Breast epithelium (tissue), 3 donors: ENCODE results near the gene KCNQ1OT1.

Experiments
- CTCF ChIP-seq, 3 donors: fragments of 450-650 bp; IDR thresholded peaks; one replicate each; pipeline ENCODE4 v1.5.1; 2016 to 2017; ENCODE audit warnings: antibody characterized with exemption in 3 of 3, mild to moderate bottlenecking in 3 of 3, moderate library complexity in 3 of 3
- POLR2AphosphoS5 ChIP-seq, 3 donors: sonication (generic); formaldehyde crosslinking; IDR thresholded peaks; one replicate each; pipeline ENCODE4 v1.6.1; 2017; ENCODE audit warnings: antibody characterized with exemption in 3 of 3

GRCh38 chr11:2586793-2587131 is 113.0 kb downstream of the KCNQ1OT1 start:
- TF ChIP-seq CTCF (IDR thresholded peaks at IDR 0.05) (no peak), POLR2AphosphoS5 (IDR thresholded peaks at IDR 0.05) (no peak)
